ENCODE data around the gene POLDIP2.

DNA sequence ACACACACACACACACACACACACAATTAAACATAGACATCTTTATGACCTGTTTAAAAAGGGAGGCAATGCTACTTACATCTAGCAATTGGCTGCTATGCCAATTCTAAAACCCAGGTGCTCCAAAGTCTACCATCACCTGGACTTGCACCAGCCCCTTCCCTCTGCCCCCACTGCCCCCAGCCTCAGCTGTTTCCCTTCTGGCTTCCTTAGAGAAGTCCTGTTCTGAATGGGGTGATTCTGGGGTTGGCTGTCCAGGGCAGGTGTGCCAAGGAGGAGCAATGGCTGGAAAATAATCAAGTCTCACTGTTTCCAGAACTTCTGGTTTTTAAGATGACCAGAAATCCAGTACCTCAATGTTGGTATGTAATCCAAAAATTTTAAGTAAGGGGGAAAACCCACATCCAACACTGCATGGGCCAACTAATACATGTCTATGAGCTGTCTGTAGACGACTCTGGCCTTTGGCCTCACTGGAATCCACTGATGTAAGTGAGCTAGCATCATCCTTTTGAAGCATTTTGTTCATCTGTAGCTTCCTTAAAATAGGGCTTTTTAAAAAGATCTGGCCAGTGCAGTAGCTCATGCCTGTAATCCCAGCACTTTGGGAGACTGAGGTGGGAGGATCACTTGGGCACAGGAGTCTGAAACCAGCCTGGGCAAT lies 24.1 kb downstream of the POLDIP2 start:
- TF ChIP-seq, protein P1, sequence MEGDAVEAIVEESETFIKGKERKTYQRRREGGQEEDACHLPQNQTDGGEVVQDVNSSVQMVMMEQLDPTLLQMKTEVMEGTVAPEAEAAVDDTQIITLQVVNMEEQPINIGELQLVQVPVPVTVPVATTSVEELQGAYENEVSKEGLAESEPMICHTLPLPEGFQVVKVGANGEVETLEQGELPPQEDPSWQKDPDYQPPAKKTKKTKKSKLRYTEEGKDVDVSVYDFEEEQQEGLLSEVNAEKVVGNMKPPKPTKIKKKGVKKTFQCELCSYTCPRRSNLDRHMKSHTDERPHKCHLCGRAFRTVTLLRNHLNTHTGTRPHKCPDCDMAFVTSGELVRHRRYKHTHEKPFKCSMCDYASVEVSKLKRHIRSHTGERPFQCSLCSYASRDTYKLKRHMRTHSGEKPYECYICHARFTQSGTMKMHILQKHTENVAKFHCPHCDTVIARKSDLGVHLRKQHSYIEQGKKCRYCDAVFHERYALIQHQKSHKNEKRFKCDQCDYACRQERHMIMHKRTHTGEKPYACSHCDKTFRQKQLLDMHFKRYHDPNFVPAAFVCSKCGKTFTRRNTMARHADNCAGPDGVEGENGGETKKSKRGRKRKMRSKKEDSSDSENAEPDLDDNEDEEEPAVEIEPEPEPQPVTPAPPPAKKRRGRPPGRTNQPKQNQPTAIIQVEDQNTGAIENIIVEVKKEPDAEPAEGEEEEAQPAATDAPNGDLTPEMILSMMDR (conservative IDR thresholded peaks at IDR 0.05; ENCODE audit: low read depth, low read length), result no peak
- TF ChIP-seq CEBPB (IDR thresholded peaks at IDR 0.05; ENCODE audit: low read depth, low read length) (no peak), NFE2L2 (IDR thresholded peaks at IDR 0.05; ENCODE audit: low read depth, low read length) (no peak), RFX5 (IDR thresholded peaks at IDR 0.05; ENCODE audit: low read depth, low read length) (no peak), RCOR1 (IDR thresholded peaks at IDR 0.05; ENCODE audit: insufficient replicate concordance, low read length) (no peak)
- TF ChIP-seq, protein P2, sequence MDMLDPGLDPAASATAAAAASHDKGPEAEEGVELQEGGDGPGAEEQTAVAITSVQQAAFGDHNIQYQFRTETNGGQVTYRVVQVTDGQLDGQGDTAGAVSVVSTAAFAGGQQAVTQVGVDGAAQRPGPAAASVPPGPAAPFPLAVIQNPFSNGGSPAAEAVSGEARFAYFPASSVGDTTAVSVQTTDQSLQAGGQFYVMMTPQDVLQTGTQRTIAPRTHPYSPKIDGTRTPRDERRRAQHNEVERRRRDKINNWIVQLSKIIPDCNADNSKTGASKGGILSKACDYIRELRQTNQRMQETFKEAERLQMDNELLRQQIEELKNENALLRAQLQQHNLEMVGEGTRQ (IDR thresholded peaks at IDR 0.05; ENCODE audit: low read depth, low read length), result no peak

Data from IMR-90 (cell line).